Measurements from ENCODE around the gene SENP7. TPM values are rescaled to one million over a fixed set of nuclear protein-coding genes. Genes with fewer than 3 reads are reported as not detected.

SENP7 gene
- polyA plus RNA-seq, 3 donors, result 1.6 to 12.4 (median 3.8) TPM

- TF ChIP-seq, protein P1, sequence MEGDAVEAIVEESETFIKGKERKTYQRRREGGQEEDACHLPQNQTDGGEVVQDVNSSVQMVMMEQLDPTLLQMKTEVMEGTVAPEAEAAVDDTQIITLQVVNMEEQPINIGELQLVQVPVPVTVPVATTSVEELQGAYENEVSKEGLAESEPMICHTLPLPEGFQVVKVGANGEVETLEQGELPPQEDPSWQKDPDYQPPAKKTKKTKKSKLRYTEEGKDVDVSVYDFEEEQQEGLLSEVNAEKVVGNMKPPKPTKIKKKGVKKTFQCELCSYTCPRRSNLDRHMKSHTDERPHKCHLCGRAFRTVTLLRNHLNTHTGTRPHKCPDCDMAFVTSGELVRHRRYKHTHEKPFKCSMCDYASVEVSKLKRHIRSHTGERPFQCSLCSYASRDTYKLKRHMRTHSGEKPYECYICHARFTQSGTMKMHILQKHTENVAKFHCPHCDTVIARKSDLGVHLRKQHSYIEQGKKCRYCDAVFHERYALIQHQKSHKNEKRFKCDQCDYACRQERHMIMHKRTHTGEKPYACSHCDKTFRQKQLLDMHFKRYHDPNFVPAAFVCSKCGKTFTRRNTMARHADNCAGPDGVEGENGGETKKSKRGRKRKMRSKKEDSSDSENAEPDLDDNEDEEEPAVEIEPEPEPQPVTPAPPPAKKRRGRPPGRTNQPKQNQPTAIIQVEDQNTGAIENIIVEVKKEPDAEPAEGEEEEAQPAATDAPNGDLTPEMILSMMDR (IDR thresholded peaks at IDR 0.05), result no peak
- Histone ChIP-seq H3K9me3 (replicated peaks in 1 of 2; ENCODE audit: control insufficient read depth in 1 of 2, insufficient read depth in 1 of 2, low read length in 2 of 2) (no peaks in the 10 kb centered on the region), H2AFZ (ENCODE audit: insufficient read depth, low read depth, low read length, poor library complexity, severe bottlenecking) (no peak overlapping the region), H3K27me3 (ENCODE audit: control insufficient read depth in 2 of 2, insufficient read depth in 2 of 2, low read length in 2 of 2) (no peaks in the 10 kb centered on the region), H3K27ac (ENCODE audit: low read depth in 1 of 2, low read length in 2 of 2) (no peak overlapping the region), H3K79me2 (ENCODE audit: insufficient read depth, low read length) (no peaks in the 10 kb centered on the region), H3K4me2 (replicated peaks; ENCODE audit: extremely low read depth, low read length, poor library complexity, severe bottlenecking) (no peak overlapping the region), H3K9ac (ENCODE audit: insufficient read depth, low read length, poor library complexity, severe bottlenecking) (no peak overlapping the region), H3K36me3 (replicated peaks in 1 of 2; ENCODE audit: control insufficient read depth in 1 of 2, insufficient read depth in 2 of 2, low read length in 2 of 2) (no peaks in the 10 kb centered on the region), H4K20me1 (ENCODE audit: insufficient read depth, low read length) (no peaks in the 10 kb centered on the region), H3K4me3 (replicated peaks in 1 of 3; ENCODE audit: low read depth in 2 of 3, low read length in 3 of 3) (no peak overlapping the region), H3K4me1 (ENCODE audit: control insufficient read depth in 1 of 2, insufficient read depth in 2 of 2, low read length in 2 of 2) (no peaks in the 10 kb centered on the region)
- DNase-seq, result no peak
- Mint-ChIP-seq H3K4me1 (no peaks in the 10 kb centered on the region), H3K9me3 (peaks cover 0 to 2% (median 0%) of the 10 kb centered on the region in 7 donors), H3K27ac (no peak overlapping the region), H3K36me3 (no peaks in the 10 kb centered on the region), H3K27me3 (ENCODE audit: low read depth in 3 of 3) (peaks cover 0 to 1% (median 0%) of the 10 kb centered on the region in 3 donors), H3K4me3 (no peak overlapping the region)
- intact Hi-C loops (cut with micrococcal nuclease), result no loop called here
Measured at GRCh38 chr3:101279162-101279561, 233.8 kb downstream of the SENP7 start.

DNA sequence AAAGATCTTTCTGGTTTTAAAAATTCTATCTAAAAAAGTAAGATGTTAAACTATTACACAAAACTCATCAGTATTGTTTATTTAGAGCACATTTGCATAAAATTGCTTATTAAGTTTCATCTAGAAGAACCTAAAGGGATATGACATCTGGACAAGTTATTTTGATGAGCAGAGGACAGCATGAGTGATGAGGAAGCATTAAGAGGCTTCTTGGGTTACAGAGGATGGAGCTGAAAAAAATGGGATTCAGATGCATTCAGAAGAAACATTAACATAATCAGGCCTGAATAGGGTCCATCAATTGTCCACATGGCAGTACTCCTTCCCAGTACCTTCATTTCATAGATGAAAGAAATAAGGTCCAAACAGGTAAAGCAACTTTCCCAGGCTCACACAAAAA is 234.3 kb downstream of the SENP7 start:
- Histone ChIP-seq H3K4me2 (replicated peaks; ENCODE audit: extremely low read depth, low read length, poor library complexity, severe bottlenecking) (no peak overlapping the region), H3K36me3 (replicated peaks in 1 of 2; ENCODE audit: control insufficient read depth in 1 of 2, insufficient read depth in 2 of 2, low read length in 2 of 2) (no peaks in the 10 kb centered on the region), H3K9ac (ENCODE audit: insufficient read depth, low read length, poor library complexity, severe bottlenecking) (no peak overlapping the region), H2AFZ (ENCODE audit: insufficient read depth, low read depth, low read length, poor library complexity, severe bottlenecking) (no peak overlapping the region), H3K4me3 (replicated peaks in 1 of 3; ENCODE audit: low read depth in 2 of 3, low read length in 3 of 3) (no peak overlapping the region), H3K27me3 (ENCODE audit: control insufficient read depth in 2 of 2, insufficient read depth in 2 of 2, low read length in 2 of 2) (no peaks in the 10 kb centered on the region), H3K27ac (ENCODE audit: low read depth in 1 of 2, low read length in 2 of 2) (no peak overlapping the region), H3K4me1 (ENCODE audit: control insufficient read depth in 1 of 2, insufficient read depth in 2 of 2, low read length in 2 of 2) (no peaks in the 10 kb centered on the region), H4K20me1 (ENCODE audit: insufficient read depth, low read length) (no peaks in the 10 kb centered on the region), H3K9me3 (replicated peaks in 1 of 2; ENCODE audit: control insufficient read depth in 1 of 2, insufficient read depth in 1 of 2, low read length in 2 of 2) (no peaks in the 10 kb centered on the region), H3K79me2 (ENCODE audit: insufficient read depth, low read length) (no peaks in the 10 kb centered on the region)
- Mint-ChIP-seq H3K4me3 (no peak overlapping the region), H3K27ac (no peak overlapping the region), H3K36me3 (no peaks in the 10 kb centered on the region), H3K27me3 (ENCODE audit: low read depth in 3 of 3) (peaks cover 0 to 1% (median 0%) of the 10 kb centered on the region in 3 donors), H3K9me3 (peaks cover 0 to 2% (median 0%) of the 10 kb centered on the region in 7 donors), H3K4me1 (no peaks in the 10 kb centered on the region)
- no peak for DNase-seq
- intact Hi-C loops (cut with micrococcal nuclease), result no loop called here
- TF ChIP-seq, protein P1 (IDR thresholded peaks at IDR 0.05), result no peak

Small RNAs within 50 kb of the gene (small RNA-seq; reads per million reads assigned to genes)
- gene RF00019 (ENCODE audit: insufficient read length, low read depth), result not detected

Other genes with a start within 250 kb of the SENP7 start
- under 1 TPM in 2 of 3 donors, not detected in 1; 0.04 to 0.15 TPM for gene IMPG2, start 192.6 kb downstream of the SENP7 start, polyA plus RNA-seq
- 10 to 100 TPM in 2 of 3 donors, 1 to 10 TPM in 1; 4.1 to 21.0 (median 14.6) TPM for gene TRMT10C, start 48.7 kb upstream of the SENP7 start, polyA plus RNA-seq
- gene PCNP, start 61.0 kb upstream of the SENP7 start, polyA plus RNA-seq, result 10 to 100 TPM; 32.0 to 68.2 (median 57.4) TPM
- 10 to 100 TPM in 1 of 3 donors, 1 to 10 TPM in 2; 5.1 to 20.2 (median 6.8) TPM for gene ZBTB11, start 163.9 kb upstream of the SENP7 start, polyA plus RNA-seq
- gene RPL24, start 173.5 kb upstream of the SENP7 start, polyA plus RNA-seq, result 100 to 1,000 TPM; 445 to 996 (median 586) TPM
- gene CEP97, start 211.4 kb upstream of the SENP7 start, polyA plus RNA-seq, result 1 to 10 TPM in 2 of 3 donors, under 1 TPM in 1; 0.79 to 1.7 (median 1.5) TPM

Data from CD14-positive monocyte (primary cell).